HepG2 (cell line): Measurements from ENCODE around the gene UMPS. TPM values are rescaled to one million over a fixed set of nuclear protein-coding genes. Genes with fewer than 3 reads are reported as not detected.

Experiments used
- ATAC-seq: fragments of 200-7000 bp; cut with Tn5 transposase; 3 replicates; pipeline ENCODE4 v1.9.1; 2020; ENCODE audit warnings: mild to moderate bottlenecking, moderate library complexity
- BruUV-seq: library from RNA; stranded (reverse); fragments of 400-500 nt; replicated peaks from 2 replicates; lab custom pipeline; 2021; lab: Mats Ljungman, UMichigan
- CTCF ChIA-PET: fragments of 300-600 bp; formaldehyde crosslinking; extraction: SDS; loops from one replicate; lab custom pipeline; 2021; ENCODE audit warnings: low total read pairs, inconsistent platforms, low intra/inter-chr PET ratio; lab: Yijun Ruan, JAX
- POLR2A ChIA-PET: fragments of 350-600 bp; sonication (Branson Sonifier 250); formaldehyde crosslinking; loops from one replicate; lab custom pipeline; 2020; ENCODE audit warnings: antibody characterized with exemption, inconsistent platforms; lab: Yijun Ruan, JAX
- DNase-seq: peaks from one replicate; pipeline ENCODE4 v3.0.0-alpha.2; 2015; ENCODE audit warnings: low spot score
- FAIRE-seq: peaks from 3 replicates; lab custom pipeline; 2011; peaks lifted over from hg19 to GRCh38; lab: Jason Lieb, UNC
- H2AFZ ChIP-seq: one replicate; pipeline ENCODE4 v1.6.1; 2011; ENCODE audit warnings: low read length, inconsistent platforms
- H3K27ac ChIP-seq: fragments of 300-600 bp; 3 replicates; pipeline ENCODE4 v1.8.0; 2011; ENCODE audit warnings: mixed run types, mild to moderate bottlenecking, mixed read lengths, low read length, inconsistent platforms; ENCODE audit not compliant: insufficient read depth; ENCODE audit errors: extremely low read length
- H3K27me3 ChIP-seq, 2 experiments: fragments of 200-600 bp in 1 of 2; 2 replicates in 1 of 2; 3 replicates in 1 of 2; pipeline versions ENCODE4 v1.6.0 to v1.8.0; 2011; ENCODE audit warnings: low read length in 2 of 2, mild to moderate bottlenecking in 2 of 2, moderate library complexity in 2 of 2, inconsistent platforms in 1 of 2; ENCODE audit not compliant: insufficient read depth in 2 of 2, control insufficient read depth in 1 of 2
- H3K36me3 ChIP-seq, 2 experiments: fragments of 200-600 bp in 1 of 2; replicated peaks in 1 of 2; 2 replicates in 1 of 2; 3 replicates in 1 of 2; pipeline versions ENCODE4 v1.5.1 to v1.8.0; 2011; ENCODE audit warnings: low read length in 2 of 2, inconsistent platforms in 1 of 2; ENCODE audit not compliant: insufficient read depth in 2 of 2, control insufficient read depth in 1 of 2
- H3K4me1 ChIP-seq: 2 replicates; pipeline ENCODE4 v1.5.1; 2012; ENCODE audit warnings: low read length, inconsistent platforms; ENCODE audit not compliant: insufficient read depth
- H3K4me2 ChIP-seq: 2 replicates; pipeline ENCODE4 v1.6.0; 2011; ENCODE audit warnings: low read depth, low read length, inconsistent platforms
- H3K4me3 ChIP-seq, 3 experiments: fragments of 200-600 bp in 1 of 3; sonication (generic), shearing (Covaris generic) in 1 of 3; replicated peaks in 1 of 3; 2 replicates each; pipeline ENCODE4 v1.5.1; 2011 to 2016; ENCODE audit warnings: low read length in 3 of 3, inconsistent platforms in 2 of 3, low read depth in 2 of 3, mild to moderate bottlenecking in 2 of 3, control low read depth in 1 of 3, mixed read lengths in 1 of 3; ENCODE audit not compliant: insufficient read depth in 1 of 3
- H3K79me2 ChIP-seq: one replicate; pipeline ENCODE4 v1.6.1; 2011; ENCODE audit warnings: low read length, inconsistent platforms; ENCODE audit not compliant: insufficient read depth
- H3K9ac ChIP-seq: 2 replicates; pipeline ENCODE4 v1.6.0; 2011; ENCODE audit warnings: mild to moderate bottlenecking, low read depth, low read length, inconsistent platforms; ENCODE audit not compliant: insufficient read depth
- H3K9me3 ChIP-seq: 2 replicates; pipeline ENCODE4 v1.5.1; 2012; ENCODE audit warnings: mild to moderate bottlenecking, low read length
- H4K20me1 ChIP-seq: 2 replicates; pipeline ENCODE4 v1.6.0; 2011; ENCODE audit warnings: inconsistent platforms, mild to moderate bottlenecking, low read length, moderate library complexity; ENCODE audit not compliant: insufficient read depth
- HNRNPUL1 ChIP-seq: fragments of 200-400 bp; formaldehyde crosslinking; IDR thresholded peaks from 2 replicates; pipeline ENCODE4 v1.6.1; 2017; ENCODE audit warnings: low read depth, mild to moderate bottlenecking, low read length, moderate library complexity
- PCBP2 ChIP-seq: fragments of 200-400 bp; formaldehyde crosslinking; optimal IDR thresholded peaks from 2 replicates; pipeline ENCODE3; 2018; ENCODE audit warnings: low read length, low read depth; ENCODE audit not compliant: poor library complexity, severe bottlenecking
- SOX13 ChIP-seq, 3 experiments: fragments of 450-650 bp in 1 of 3; sonication (generic) in 1 of 3; formaldehyde crosslinking in 1 of 3; IDR thresholded peaks in 2 of 3; conservative IDR thresholded peaks in 1 of 3; 2 replicates each; pipeline versions ENCODE4 v1.5.0 to v1.6.1; 2016 to 2020; ENCODE audit warnings: antibody characterized with exemption in 1 of 3, mild to moderate bottlenecking in 1 of 3, missing compliant biosample characterization in 1 of 3, missing genetic modification reagents in 1 of 3, moderate library complexity in 1 of 3
- ZMYM2 ChIP-seq: sonication (generic); formaldehyde crosslinking; IDR thresholded peaks from 2 replicates; pipeline ENCODE4 v1.8.0; 2022; ENCODE audit warnings: mild to moderate bottlenecking, missing genetic modification reagents
- ZNF251 ChIP-seq: sonication (generic); formaldehyde crosslinking; IDR thresholded peaks from 2 replicates; pipeline ENCODE4 v1.9.0; 2021; ENCODE audit warnings: mild to moderate bottlenecking, missing genetic modification reagents
- WGBS: methylation state at CpG from one replicate; pipeline ENCODE4 v1.1.6; 2017; ENCODE audit warnings: low lambda C conversion rate; 5-methylcytosine and 5-hydroxymethylcytosine counted together
- in situ Hi-C: cut with HindIII; loops from 2 replicates; pipeline ENCODE4 v1.10.0; 2017; ENCODE audit warnings: low pct_unique_long_range_greater_than_20kb; ENCODE audit not compliant: extremely low pct_ligation_motif_present
- intact Hi-C: fragments of 100-400 bp; cut with micrococcal nuclease; formaldehyde crosslinking; loops from one replicate; pipeline ENCODE4 v1.10.0; 2022; ENCODE audit not compliant: unreplicated experiment
- polyA plus RNA-seq, 8 experiments: library from polyadenylated mRNA; depleted of rRNA in 3 of 8; stranded (reverse) in 7 of 8; unstranded in 1 of 8; fragments of >200 nt; fragmentation: Illumina TruSeq in 4 of 8; extraction: Trizol in 4 of 8; gene quantifications; 2 replicates each; pipeline versions ENCODE4 v1.2.1 to v1.2.3, GENCODE V29; 2011 to 2016; ENCODE audit warnings: low read depth in 4 of 8, missing spikeins in 1 of 8, mixed read lengths in 1 of 8; ENCODE audit not compliant: insufficient read depth in 1 of 8
- total RNA-seq, 5 experiments: library from RNA; depleted of rRNA; stranded (reverse); fragments of >200 nt; fragmentation: Illumina TruSeq; extraction: Trizol; gene quantifications; 2 replicates each; pipeline ENCODE4 v1.2.3, GENCODE V29; 2016; ENCODE audit warnings: low read depth in 1 of 5
- TF ChIP-seq, protein P1 (sequence below): sonication (generic); formaldehyde crosslinking; IDR thresholded peaks from 2 replicates; pipeline ENCODE4 v1.4.0; 2020; ENCODE audit warnings: missing genetic modification reagents
- TF ChIP-seq, protein P2 (sequence below): sonication (generic); formaldehyde crosslinking; IDR thresholded peaks from 2 replicates; pipeline ENCODE4 v1.5.0; 2020; ENCODE audit warnings: mild to moderate bottlenecking, missing genetic modification reagents
- TF ChIP-seq, protein P3 (sequence below): sonication (generic); formaldehyde crosslinking; IDR thresholded peaks from 2 replicates; pipeline ENCODE4 v1.4.0; 2020; ENCODE audit warnings: missing genetic modification reagents, borderline replicate concordance
- TF ChIP-seq, protein P4 (sequence below): sonication (generic); formaldehyde crosslinking; IDR thresholded peaks from 2 replicates; pipeline ENCODE4 v1.8.0; 2022; ENCODE audit warnings: mild to moderate bottlenecking, missing genetic modification reagents, moderate library complexity

UMPS gene
- total and polyA plus RNA-seq, 2 of the 13 experiments (the other 11 are each of a cell fraction or from before 2014, with no cell fraction given): 52.7 to 74.2 TPM

DNA sequence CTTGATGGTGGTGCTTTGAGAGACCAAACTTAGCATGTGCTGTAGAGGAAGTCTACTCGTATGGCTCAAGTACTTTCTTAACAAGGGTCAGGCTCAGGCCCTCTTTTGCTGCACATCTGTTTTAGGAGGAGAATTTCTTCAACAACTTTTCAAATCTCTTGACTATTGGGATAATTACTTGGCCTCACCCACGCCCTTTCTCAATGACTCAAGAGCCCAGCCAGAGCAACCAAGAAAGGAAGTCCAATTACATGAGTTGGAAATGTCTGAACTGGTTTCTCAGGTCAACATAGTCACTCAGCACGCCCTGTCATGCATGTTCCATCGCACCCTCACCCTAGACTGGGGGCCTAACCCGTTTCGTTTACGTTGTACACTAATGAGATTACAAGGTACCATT, 44.8 kb upstream of the UMPS start:
- no peak overlapping the region for H3K9ac ChIP-seq
- H3K4me3 ChIP-seq: no peak overlapping the region
- no peak for DNase-seq
- FAIRE-seq: no peak
- H3K36me3 ChIP-seq: no peaks in the 10 kb centered on the region
- H3K79me2 ChIP-seq: no peaks in the 10 kb centered on the region
- in situ Hi-C loops: loop anchor here (5.0 to 25.0 kb wide), 2 partner anchors 123 to 323 kb away; no protein-coding TSS in a partner anchor
- no peak overlapping the region for H2AFZ ChIP-seq
- H3K4me2 ChIP-seq: no peak overlapping the region
- ChIA-PET CTCF (no interaction called here), POLR2A (no interaction called here)
- H3K27ac ChIP-seq: no peak overlapping the region
- no peaks in the 10 kb centered on the region for H3K9me3 ChIP-seq
- BruUV-seq: no TSS peak
- no peaks in the 10 kb centered on the region for H4K20me1 ChIP-seq
- no peaks in the 10 kb centered on the region for H3K27me3 ChIP-seq
- no peak for ATAC-seq
- TF ChIP-seq, protein P1, sequence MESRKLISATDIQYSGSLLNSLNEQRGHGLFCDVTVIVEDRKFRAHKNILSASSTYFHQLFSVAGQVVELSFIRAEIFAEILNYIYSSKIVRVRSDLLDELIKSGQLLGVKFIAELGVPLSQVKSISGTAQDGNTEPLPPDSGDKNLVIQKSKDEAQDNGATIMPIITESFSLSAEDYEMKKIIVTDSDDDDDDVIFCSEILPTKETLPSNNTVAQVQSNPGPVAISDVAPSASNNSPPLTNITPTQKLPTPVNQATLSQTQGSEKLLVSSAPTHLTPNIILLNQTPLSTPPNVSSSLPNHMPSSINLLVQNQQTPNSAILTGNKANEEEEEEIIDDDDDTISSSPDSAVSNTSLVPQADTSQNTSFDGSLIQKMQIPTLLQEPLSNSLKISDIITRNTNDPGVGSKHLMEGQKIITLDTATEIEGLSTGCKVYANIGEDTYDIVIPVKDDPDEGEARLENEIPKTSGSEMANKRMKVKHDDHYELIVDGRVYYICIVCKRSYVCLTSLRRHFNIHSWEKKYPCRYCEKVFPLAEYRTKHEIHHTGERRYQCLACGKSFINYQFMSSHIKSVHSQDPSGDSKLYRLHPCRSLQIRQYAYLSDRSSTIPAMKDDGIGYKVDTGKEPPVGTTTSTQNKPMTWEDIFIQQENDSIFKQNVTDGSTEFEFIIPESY (CRISPR knock-in tag): no peak
- TF ChIP-seq ZNF251 (CRISPR knock-in tag): no peak
- 64% methylated on average over 7 of the region's 7 CpGs for WGBS
- intact Hi-C loops: no loop called here
- H3K4me1 ChIP-seq: peaks cover 45% of the 10 kb centered on the region

DNA sequence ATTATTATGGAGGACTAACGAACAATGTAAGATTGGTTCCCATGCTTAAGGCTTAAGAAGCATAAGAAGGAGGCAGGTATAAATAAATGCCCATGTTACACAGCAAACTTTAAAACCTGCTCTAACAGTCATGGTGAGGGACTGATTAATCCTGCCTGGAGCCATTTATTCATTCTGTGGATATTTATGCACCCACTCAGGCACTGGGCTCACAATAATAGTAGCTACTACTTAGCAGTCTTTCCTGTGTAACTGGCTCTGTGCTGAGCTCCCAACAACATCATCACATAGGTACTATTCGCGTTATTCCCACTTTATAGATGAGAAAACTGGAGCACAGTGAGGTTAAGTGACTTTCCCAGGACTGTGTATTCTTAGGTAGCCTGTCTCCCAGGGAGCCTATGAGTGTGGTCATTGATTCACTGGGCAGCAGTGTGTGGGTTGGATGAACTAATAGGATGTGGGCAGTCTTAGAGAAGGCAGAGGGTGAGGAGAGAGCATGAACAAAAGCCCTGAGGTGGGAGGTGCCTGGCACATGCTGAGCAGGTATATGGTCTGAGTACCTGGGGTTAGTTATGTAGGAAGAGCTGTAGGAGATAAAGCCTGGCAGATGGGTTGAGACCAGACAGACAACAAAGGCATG, 44.1 kb upstream of the UMPS start:
- BruUV-seq: no TSS peak
- no peaks in the 10 kb centered on the region for H4K20me1 ChIP-seq
- intact Hi-C loops: no loop called here
- ChIA-PET CTCF (no interaction called here), POLR2A (no interaction called here)
- H2AFZ ChIP-seq: no peak overlapping the region
- H3K9ac ChIP-seq: no peak overlapping the region
- WGBS: 94% methylated on average over 3 of the region's 3 CpGs
- H3K27me3 ChIP-seq: no peaks in the 10 kb centered on the region
- no peak overlapping the region for H3K4me3 ChIP-seq
- in situ Hi-C loops: loop anchor here (5.0 to 25.0 kb wide), 2 partner anchors 124 to 324 kb away; no protein-coding TSS in a partner anchor
- ATAC-seq (no peak), DNase-seq (no peak), FAIRE-seq (no peak)
- no peak overlapping the region for H3K4me2 ChIP-seq
- H3K79me2 ChIP-seq: no peaks in the 10 kb centered on the region
- H3K36me3 ChIP-seq: no peaks in the 10 kb centered on the region
- H3K27ac ChIP-seq: no peak overlapping the region
- H3K4me1 ChIP-seq: peaks cover 52% of the 10 kb centered on the region
- H3K9me3 ChIP-seq: no peaks in the 10 kb centered on the region
- TF ChIP-seq, protein P2, sequence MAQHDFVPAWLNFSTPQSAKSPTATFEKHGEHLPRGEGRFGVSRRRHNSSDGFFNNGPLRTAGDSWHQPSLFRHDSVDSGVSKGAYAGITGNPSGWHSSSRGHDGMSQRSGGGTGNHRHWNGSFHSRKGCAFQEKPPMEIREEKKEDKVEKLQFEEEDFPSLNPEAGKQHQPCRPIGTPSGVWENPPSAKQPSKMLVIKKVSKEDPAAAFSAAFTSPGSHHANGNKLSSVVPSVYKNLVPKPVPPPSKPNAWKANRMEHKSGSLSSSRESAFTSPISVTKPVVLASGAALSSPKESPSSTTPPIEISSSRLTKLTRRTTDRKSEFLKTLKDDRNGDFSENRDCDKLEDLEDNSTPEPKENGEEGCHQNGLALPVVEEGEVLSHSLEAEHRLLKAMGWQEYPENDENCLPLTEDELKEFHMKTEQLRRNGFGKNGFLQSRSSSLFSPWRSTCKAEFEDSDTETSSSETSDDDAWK (CRISPR knock-in tag): no peak
- TF ChIP-seq, protein P3, sequence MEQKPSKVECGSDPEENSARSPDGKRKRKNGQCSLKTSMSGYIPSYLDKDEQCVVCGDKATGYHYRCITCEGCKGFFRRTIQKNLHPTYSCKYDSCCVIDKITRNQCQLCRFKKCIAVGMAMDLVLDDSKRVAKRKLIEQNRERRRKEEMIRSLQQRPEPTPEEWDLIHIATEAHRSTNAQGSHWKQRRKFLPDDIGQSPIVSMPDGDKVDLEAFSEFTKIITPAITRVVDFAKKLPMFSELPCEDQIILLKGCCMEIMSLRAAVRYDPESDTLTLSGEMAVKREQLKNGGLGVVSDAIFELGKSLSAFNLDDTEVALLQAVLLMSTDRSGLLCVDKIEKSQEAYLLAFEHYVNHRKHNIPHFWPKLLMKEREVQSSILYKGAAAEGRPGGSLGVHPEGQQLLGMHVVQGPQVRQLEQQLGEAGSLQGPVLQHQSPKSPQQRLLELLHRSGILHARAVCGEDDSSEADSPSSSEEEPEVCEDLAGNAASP (CRISPR knock-in tag): no peak
- TF ChIP-seq, protein P4, sequence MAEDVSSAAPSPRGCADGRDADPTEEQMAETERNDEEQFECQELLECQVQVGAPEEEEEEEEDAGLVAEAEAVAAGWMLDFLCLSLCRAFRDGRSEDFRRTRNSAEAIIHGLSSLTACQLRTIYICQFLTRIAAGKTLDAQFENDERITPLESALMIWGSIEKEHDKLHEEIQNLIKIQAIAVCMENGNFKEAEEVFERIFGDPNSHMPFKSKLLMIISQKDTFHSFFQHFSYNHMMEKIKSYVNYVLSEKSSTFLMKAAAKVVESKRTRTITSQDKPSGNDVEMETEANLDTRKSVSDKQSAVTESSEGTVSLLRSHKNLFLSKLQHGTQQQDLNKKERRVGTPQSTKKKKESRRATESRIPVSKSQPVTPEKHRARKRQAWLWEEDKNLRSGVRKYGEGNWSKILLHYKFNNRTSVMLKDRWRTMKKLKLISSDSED (CRISPR knock-in tag): no peak
- TF ChIP-seq HNRNPUL1 (no peak), PCBP2 (no peak), SOX13 (IDR thresholded peaks at IDR 0.05) (no peak), SOX13 (CRISPR knock-in tag; conservative IDR thresholded peaks at IDR 0.05 in 1 of 2, IDR thresholded peaks at IDR 0.05 in 1 of 2) (no peak), ZMYM2 (CRISPR knock-in tag) (no peak)
